Naive thymus-derived CD4-positive, alpha-beta T cell (primary cell): ENCODE data around the gene CDC42BPB. TPM values are rescaled to one million over a fixed set of nuclear protein-coding genes. Genes with fewer than 3 reads are reported as not detected.

ENCODE experiments used
- ATAC-seq: fragments of 150-1000 bp; cut with Tn5 transposase; 2 replicates; pipeline ENCODE4 v1.10.0; 2021; ENCODE audit warnings: mild to moderate bottlenecking, moderate library complexity
- CTCF ChIA-PET: fragments of 350-600 bp; sonication (Branson Sonifier 250); formaldehyde crosslinking; loops from one replicate; lab custom pipeline; 2021; ENCODE audit warnings: antibody characterized with exemption; lab: Charles Lee
- POLR2A ChIA-PET: fragments of 350-600 bp; sonication (Branson Sonifier 250); formaldehyde crosslinking; loops from one replicate; lab custom pipeline; 2021; ENCODE audit warnings: antibody characterized with exemption, inconsistent platforms; lab: Charles Lee
- DNase-seq, 9 donors: peaks; one replicate each; pipeline versions ENCODE4 v3.0.0 to v3.0.0-alpha.2; 2020 to 2022; ENCODE audit warnings: mixed read lengths in 1 of 9
- H3K27ac ChIP-seq: one replicate; pipeline ENCODE4 v1.7.0; 2013; ENCODE audit warnings: mild to moderate bottlenecking, low read depth, low read length, moderate library complexity
- H3K27me3 ChIP-seq, 2 donors: one replicate each; pipeline ENCODE4 v1.7.0; 2013; ENCODE audit warnings: low read length in 2 of 2, mild to moderate bottlenecking in 2 of 2, moderate library complexity in 2 of 2; ENCODE audit not compliant: control insufficient read depth in 2 of 2, insufficient read depth in 2 of 2
- H3K36me3 ChIP-seq, 3 experiments: 1 replicate in 2 of 3; 2 replicates in 1 of 3; pipeline ENCODE4 v1.7.0; 2013; ENCODE audit warnings: low read length in 3 of 3, mild to moderate bottlenecking in 3 of 3, moderate library complexity in 1 of 3; ENCODE audit not compliant: insufficient read depth in 3 of 3, control insufficient read depth in 2 of 3
- H3K4me1 ChIP-seq, 2 donors: one replicate each; pipeline ENCODE4 v1.7.0; 2013; ENCODE audit warnings: low read length in 2 of 2, mild to moderate bottlenecking in 2 of 2, moderate library complexity in 1 of 2; ENCODE audit not compliant: control insufficient read depth in 2 of 2, insufficient read depth in 2 of 2
- H3K4me3 ChIP-seq: 2 replicates; pipeline ENCODE4 v1.7.0; 2013; ENCODE audit warnings: mild to moderate bottlenecking, low read length
- H3K9me3 ChIP-seq, 3 experiments: 1 replicate in 2 of 3; 2 replicates in 1 of 3; pipeline ENCODE4 v1.7.0; 2013; ENCODE audit warnings: low read length in 3 of 3; ENCODE audit not compliant: control insufficient read depth in 2 of 3
- H3K27ac Mint-ChIP-seq, 9 donors: one replicate each; pipeline ENCODE4 v1.8.0; 2020 to 2022; ENCODE audit warnings: mixed read lengths in 9 of 9, mild to moderate bottlenecking in 8 of 9, moderate library complexity in 5 of 9, inconsistent platforms in 2 of 9
- H3K27me3 Mint-ChIP-seq, 5 donors: one replicate each; pipeline ENCODE4 v1.8.0; 2021 to 2022; ENCODE audit warnings: mixed read lengths in 5 of 5, mild to moderate bottlenecking in 1 of 5
- H3K36me3 Mint-ChIP-seq, 5 donors: one replicate each; pipeline ENCODE4 v1.8.0; 2020 to 2022; ENCODE audit warnings: mixed read lengths in 5 of 5, mild to moderate bottlenecking in 3 of 5, inconsistent platforms in 1 of 5
- H3K4me1 Mint-ChIP-seq, 7 donors: one replicate each; pipeline ENCODE4 v1.8.0; 2020 to 2022; ENCODE audit warnings: mixed read lengths in 7 of 7, mild to moderate bottlenecking in 3 of 7, inconsistent platforms in 1 of 7
- H3K4me3 Mint-ChIP-seq, 10 donors: one replicate each; pipeline ENCODE4 v1.8.0; 2020 to 2022; ENCODE audit warnings: mild to moderate bottlenecking in 10 of 10, mixed read lengths in 10 of 10, moderate library complexity in 6 of 10, inconsistent platforms in 2 of 10
- H3K9me3 Mint-ChIP-seq, 11 donors: one replicate each; pipeline ENCODE4 v1.8.0; 2020 to 2022; ENCODE audit warnings: mixed read lengths in 11 of 11, mild to moderate bottlenecking in 4 of 11, inconsistent platforms in 1 of 11, moderate library complexity in 1 of 11
- intact Hi-C, 2 donors: fragments of 100-400 bp; cut with micrococcal nuclease; formaldehyde crosslinking; loops; one replicate each; pipeline ENCODE4 v1.15.1; 2023
- polyA plus RNA-seq, 2 donors: library from polyadenylated mRNA; unstranded; fragments of 300-500 nt; fragmentation: Illumina TruSeq; gene quantifications; one replicate each; pipeline ENCODE4 v1.2.3, GENCODE V29; 2021
- total RNA-seq, 6 experiments: library from RNA in 5 of 6; stranded (reverse) in 5 of 6; gene quantifications; 1 replicate in 5 of 6; 2 replicates in 1 of 6; pipeline ENCODE4 v1.2.3 and lab custom pipeline; 2021 to 2026

CDC42BPB gene
- total and polyA plus RNA-seq, 7 experiments from 2014 or later = 0.34 to 16.0 (median 4.8) TPM

GRCh38 chr14:102949801-102950451 is 107.4 kb downstream of the CDC42BPB start:
- no peaks in the 10 kb centered on the region for H3K9me3 ChIP-seq
- ATAC-seq = no peak
- no peaks in the 10 kb centered on the region for H3K27me3 Mint-ChIP-seq
- H3K4me1 Mint-ChIP-seq = peaks cover 14 to 31% (median 28%) of the 10 kb centered on the region in 7 donors
- H3K9me3 Mint-ChIP-seq = peaks cover 0 to 2% (median 0%) of the 10 kb centered on the region in 11 donors
- no peaks in the 10 kb centered on the region for H3K27me3 ChIP-seq
- peaks cover 0 to 16% (median 0%) of the 10 kb centered on the region in 5 donors for H3K36me3 Mint-ChIP-seq
- ChIA-PET POLR2A (interaction anchor here (0.8 to 1.4 kb wide), 3 partner anchors 9 to 22 kb away, joined by 3 to 6 read pairs (median 5); no protein-coding TSS in a partner anchor), CTCF (interaction anchor here (0.6 to 1.0 kb wide), 2 partner anchors 22 to 81 kb away, joined by 3 to 4 read pairs; no protein-coding TSS in a partner anchor)
- H3K36me3 ChIP-seq = no peaks in the 10 kb centered on the region
- H3K4me3 ChIP-seq = no peak overlapping the region
- DNase-seq = no peak
- peak overlapping the region in 8 of 10 donors; percentile 30 to 77 (median 62) for H3K4me3 Mint-ChIP-seq
- peaks cover 0 to 17% of the 10 kb centered on the region in 2 donors for H3K4me1 ChIP-seq
- H3K27ac Mint-ChIP-seq = peak overlapping the region; percentile 59 to 98 (median 91)
- intact Hi-C loops = loop anchor here in 1 of 2 donors (1.0 to 10.0 kb wide), 3 partner anchors 22 to 385 kb away; partner anchors contain the start of gene EIF5
- peak overlapping the region; percentile 46 for H3K27ac ChIP-seq

- POLR2A ChIA-PET = interaction anchor here (0.8 to 1.4 kb wide), 3 partner anchors 9 to 21 kb away, joined by 3 to 6 read pairs (median 5); no protein-coding TSS in a partner anchor
- peaks cover 14 to 31% (median 28%) of the 10 kb centered on the region in 7 donors for H3K4me1 Mint-ChIP-seq
- peak overlapping the region; percentile 30 to 77 (median 62) for H3K4me3 Mint-ChIP-seq
- no peaks in the 10 kb centered on the region for H3K27me3 ChIP-seq
- peaks cover 0 to 2% (median 0%) of the 10 kb centered on the region in 11 donors for H3K9me3 Mint-ChIP-seq
- no peaks in the 10 kb centered on the region for H3K36me3 ChIP-seq
- H3K4me3 ChIP-seq = no peak overlapping the region
- intact Hi-C loops = loop anchor here in 1 of 2 donors (1.0 to 10.0 kb wide), 3 partner anchors 21 to 386 kb away; partner anchors contain the start of gene EIF5
- peak overlapping the region; percentile 46 for H3K27ac ChIP-seq
- peak in 7 of 9 donors; percentile 48 to 82 (median 77) for DNase-seq
- H3K9me3 ChIP-seq = no peaks in the 10 kb centered on the region
- H3K4me1 ChIP-seq = peaks cover 0 to 17% of the 10 kb centered on the region in 2 donors
- peak; percentile 81 for ATAC-seq
- H3K27ac Mint-ChIP-seq = peak overlapping the region; percentile 59 to 98 (median 91)
- CTCF ChIA-PET = interaction anchor here (0.6 to 1.0 kb wide), 2 partner anchors 21 to 80 kb away, joined by 3 to 4 read pairs; no protein-coding TSS in a partner anchor
- H3K36me3 Mint-ChIP-seq = peaks cover 0 to 18% (median 0%) of the 10 kb centered on the region in 5 donors
- H3K27me3 Mint-ChIP-seq = no peaks in the 10 kb centered on the region
Observed at GRCh38 chr14:102949062-102949800, 108.1 kb downstream of the CDC42BPB start.

DNA sequence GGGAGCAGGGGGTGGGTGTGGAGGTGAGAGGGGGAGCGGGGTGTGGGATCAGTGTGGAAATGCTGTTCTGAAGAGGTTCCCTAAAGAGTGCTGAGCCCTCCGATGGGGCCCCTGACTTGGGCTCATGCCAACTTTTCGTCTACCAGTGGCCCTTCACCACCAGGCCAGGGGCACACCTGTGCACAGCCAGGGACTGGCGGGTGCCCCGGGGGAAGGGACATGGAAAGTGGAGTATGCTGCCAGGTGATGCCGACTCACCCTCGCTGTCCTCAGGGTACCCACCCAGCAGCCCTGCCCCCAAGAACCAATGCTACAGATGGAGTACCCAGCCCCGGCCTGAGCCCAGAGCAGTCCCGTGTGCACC is 108.7 kb downstream of the CDC42BPB start:
- Histone ChIP-seq H3K9me3 (no peaks in the 10 kb centered on the region), H3K27me3 (no peaks in the 10 kb centered on the region), H3K36me3 (no peaks in the 10 kb centered on the region), H3K27ac (peak overlapping the region; percentile 46), H3K4me1 (peaks cover 0 to 17% of the 10 kb centered on the region in 2 donors), H3K4me3 (no peak overlapping the region)
- POLR2A ChIA-PET = interaction anchor here (1.4 kb wide), 2 partner anchors 8 to 20 kb away, joined by 5 to 6 read pairs; no protein-coding TSS in a partner anchor
- peak overlapping the region; percentile 59 to 98 (median 91) for H3K27ac Mint-ChIP-seq
- peaks cover 0 to 21% (median 0%) of the 10 kb centered on the region in 5 donors for H3K36me3 Mint-ChIP-seq
- intact Hi-C loops = loop anchor here in 1 of 2 donors (1.0 to 10.0 kb wide), 3 partner anchors 20 to 386 kb away; partner anchors contain the start of gene EIF5
- peaks cover 14 to 31% (median 28%) of the 10 kb centered on the region in 7 donors for H3K4me1 Mint-ChIP-seq
- H3K9me3 Mint-ChIP-seq = peaks cover 0 to 2% (median 0%) of the 10 kb centered on the region in 11 donors
- ATAC-seq = no peak
- no peak for DNase-seq
- CTCF ChIA-PET = no interaction called here
- H3K27me3 Mint-ChIP-seq = no peaks in the 10 kb centered on the region
- peak overlapping the region; percentile 30 to 77 (median 62) for H3K4me3 Mint-ChIP-seq

- Histone ChIP-seq H3K27me3 (no peaks in the 10 kb centered on the region), H3K9me3 (no peaks in the 10 kb centered on the region), H3K4me3 (no peak overlapping the region), H3K4me1 (peaks cover 0 to 17% of the 10 kb centered on the region in 2 donors), H3K27ac (no peak overlapping the region), H3K36me3 (no peaks in the 10 kb centered on the region)
- POLR2A ChIA-PET = interaction anchor here (0.6 to 1.2 kb wide), 3 partner anchors 8 to 46 kb away, joined by 3 to 5 read pairs (median 3); no protein-coding TSS in a partner anchor
- H3K27me3 Mint-ChIP-seq = no peaks in the 10 kb centered on the region
- peak overlapping the region in 8 of 10 donors; percentile 16 to 83 (median 73) for H3K4me3 Mint-ChIP-seq
- intact Hi-C loops = loop anchor here in 1 of 2 donors (2.0 to 10.0 kb wide), 2 partner anchors 25 to 387 kb away; partner anchors contain the start of gene EIF5
- H3K27ac Mint-ChIP-seq = peak overlapping the region; percentile 78 to 96 (median 88)
- ATAC-seq (no peak), DNase-seq (no peak)
- CTCF ChIA-PET = no interaction called here
- H3K4me1 Mint-ChIP-seq = peaks cover 12 to 31% (median 28%) of the 10 kb centered on the region in 7 donors
- peaks cover 0 to 2% (median 0%) of the 10 kb centered on the region in 11 donors for H3K9me3 Mint-ChIP-seq
- peaks cover 0 to 21% (median 0%) of the 10 kb centered on the region in 5 donors for H3K36me3 Mint-ChIP-seq
Observed at GRCh38 chr14:102947321-102948103, 109.8 kb downstream of the CDC42BPB start.

DNA sequence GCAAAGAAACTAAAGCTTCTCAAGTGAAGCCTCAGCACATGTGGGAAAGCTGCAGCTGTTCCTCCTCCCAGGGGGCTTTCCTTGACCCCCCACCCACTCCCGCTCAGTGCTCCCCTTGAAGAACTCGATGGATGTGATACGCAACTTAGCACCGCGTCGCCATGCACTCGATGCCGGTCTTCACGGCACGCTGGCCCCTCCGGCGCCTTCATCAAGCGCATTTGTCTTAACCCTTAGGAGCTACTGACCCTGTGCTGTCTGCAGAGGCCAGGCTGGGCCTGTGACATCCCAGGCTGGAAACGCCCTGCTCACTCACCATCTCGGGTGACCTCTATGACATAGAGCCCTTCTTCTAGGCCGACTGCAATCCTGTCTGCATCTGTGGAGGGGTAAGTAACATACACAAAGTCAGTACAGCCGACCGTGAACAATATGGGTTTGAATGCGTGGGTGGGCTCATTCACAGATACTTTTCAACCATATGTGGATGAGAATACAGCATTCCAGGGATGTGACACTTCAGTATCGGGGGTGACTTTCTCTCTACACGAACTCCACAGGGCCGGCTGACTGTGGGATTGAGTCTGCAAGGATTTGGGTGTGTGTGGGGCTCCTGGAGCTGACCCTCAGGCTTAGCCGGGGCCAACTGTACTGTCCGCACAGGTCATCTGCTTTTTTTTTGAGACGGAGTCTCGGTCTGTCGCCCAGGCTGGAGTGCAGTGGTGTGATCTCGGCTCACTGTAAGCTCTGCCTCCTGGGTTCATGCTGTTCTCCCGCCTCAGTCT is 111.8 kb downstream of the CDC42BPB start:
- DNase-seq (no peak), ATAC-seq (no peak)
- Histone ChIP-seq H3K27ac (no peak overlapping the region), H3K4me1 (peaks cover 0 to 17% of the 10 kb centered on the region in 2 donors), H3K27me3 (no peaks in the 10 kb centered on the region), H3K4me3 (no peak overlapping the region), H3K9me3 (no peaks in the 10 kb centered on the region), H3K36me3 (no peaks in the 10 kb centered on the region)
- Mint-ChIP-seq H3K36me3 (peaks cover 0 to 19% (median 0%) of the 10 kb centered on the region in 5 donors), H3K27me3 (no peaks in the 10 kb centered on the region), H3K4me3 (peak overlapping the region in 1 of 10 donors; percentile 41), H3K27ac (peak overlapping the region in 3 of 9 donors; percentile 18 to 76 (median 49)), H3K9me3 (no peaks in the 10 kb centered on the region), H3K4me1 (peaks cover 12 to 31% (median 28%) of the 10 kb centered on the region in 7 donors)
- intact Hi-C loops = loop anchor here in 1 of 2 donors (10.0 kb wide), 1 partner anchor 389 kb away; the partner anchor contains the start of gene EIF5
- ChIA-PET POLR2A (interaction anchor here (0.6 kb wide), 1 partner anchor 293 kb away, joined by 3 read pairs; no protein-coding TSS in a partner anchor), CTCF (no interaction called here)
